GM12892 (cell line): ENCODE measurements around the gene OR52E5.

Experiments used
- POLR2A ChIP-seq: IDR thresholded peaks from 2 replicates; pipeline ENCODE4 v1.6.1; 2011; ENCODE audit warnings: low read depth, low read length, control low read depth
- POLR2AphosphoS5 ChIP-seq: IDR thresholded peaks from 2 replicates; pipeline ENCODE4 v1.6.1; 2011; ENCODE audit warnings: low read depth, low read length, control low read depth
- TAF1 ChIP-seq: IDR thresholded peaks from 2 replicates; pipeline ENCODE4 v1.6.1; 2011; ENCODE audit warnings: low read depth, mild to moderate bottlenecking, control low read depth, low read length, borderline replicate concordance

GRCh38 chr11:5847711-5848110 lies 45.3 kb upstream of the OR52E5 start:
- no peak for TF ChIP-seq POLR2A
- no peak for TF ChIP-seq POLR2AphosphoS5
- TF ChIP-seq TAF1: no peak
